Nephron (organoid): ENCODE results near the gene ENG.

ENCODE experiments used
- H3K27ac Mint-ChIP-seq, 3 experiments: 2 replicates each; pipeline ENCODE4 v1.8.0; 2020; ENCODE audit warnings: mixed read lengths in 3 of 3, mild to moderate bottlenecking in 2 of 3, moderate library complexity in 1 of 3
- H3K27me3 Mint-ChIP-seq: 2 replicates; pipeline ENCODE4 v1.8.0; 2021; ENCODE audit warnings: low read depth, mild to moderate bottlenecking, moderate library complexity, mixed read lengths
- H3K36me3 Mint-ChIP-seq: 2 replicates; pipeline ENCODE4 v1.8.0; 2020; ENCODE audit warnings: low read depth, mixed read lengths
- H3K4me1 Mint-ChIP-seq: 2 replicates; pipeline ENCODE4 v1.8.0; 2020; ENCODE audit warnings: mixed read lengths
- H3K4me3 Mint-ChIP-seq, 3 experiments: 2 replicates each; pipeline ENCODE4 v1.8.0; 2020; ENCODE audit warnings: mild to moderate bottlenecking in 3 of 3, mixed read lengths in 3 of 3, moderate library complexity in 2 of 3
- H3K9me3 Mint-ChIP-seq: 2 replicates; pipeline ENCODE4 v1.8.0; 2020; ENCODE audit warnings: mixed read lengths
- CTCF ChIP-seq, 3 experiments: fragments of 200-600 bp; sonication (generic); IDR thresholded peaks; one replicate each; pipeline ENCODE4 v1.5.0; 2021; ENCODE audit warnings: antibody characterized with exemption in 3 of 3; ENCODE audit not compliant: unreplicated experiment in 3 of 3

The ENG gene

GRCh38 chr9:127867356-127868277 lies 13.2 kb upstream of the ENG start:
- peak overlapping the region in 1 of 3 experiments; percentile 48 for H3K27ac Mint-ChIP-seq
- TF ChIP-seq CTCF (IDR thresholded peaks at IDR 0.05; ENCODE audit: unreplicated experiment in 3 of 3), result no peak
- no peaks in the 10 kb centered on the region for H3K9me3 Mint-ChIP-seq
- H3K4me1 Mint-ChIP-seq, result peaks cover 17% of the 10 kb centered on the region
- no peaks in the 10 kb centered on the region for H3K27me3 Mint-ChIP-seq
- peaks cover 14% of the 10 kb centered on the region for H3K36me3 Mint-ChIP-seq
- no peak overlapping the region for H3K4me3 Mint-ChIP-seq

GRCh38 chr9:127866535-127866934 lies 12.1 kb upstream of the ENG start:
- H3K27me3 Mint-ChIP-seq, result no peaks in the 10 kb centered on the region
- TF ChIP-seq CTCF (IDR thresholded peaks at IDR 0.05; ENCODE audit: unreplicated experiment in 3 of 3), result no peak
- H3K4me3 Mint-ChIP-seq, result no peak overlapping the region
- no peak overlapping the region for H3K27ac Mint-ChIP-seq
- H3K4me1 Mint-ChIP-seq, result peaks cover 17% of the 10 kb centered on the region
- peaks cover 12% of the 10 kb centered on the region for H3K36me3 Mint-ChIP-seq
- H3K9me3 Mint-ChIP-seq, result no peaks in the 10 kb centered on the region

- H3K9me3 Mint-ChIP-seq, result no peaks in the 10 kb centered on the region
- H3K27me3 Mint-ChIP-seq, result peaks cover 5% of the 10 kb centered on the region
- TF ChIP-seq CTCF (IDR thresholded peaks at IDR 0.05; ENCODE audit: unreplicated experiment in 3 of 3), result no peak
- H3K4me3 Mint-ChIP-seq, result no peak overlapping the region
- peaks cover 18% of the 10 kb centered on the region for H3K4me1 Mint-ChIP-seq
- peaks cover 10% of the 10 kb centered on the region for H3K36me3 Mint-ChIP-seq
- peak overlapping the region; percentile 0 to 29 (median 2) for H3K27ac Mint-ChIP-seq
Measured at GRCh38 chr9:127865645-127866464, 11.4 kb upstream of the ENG start.

- TF ChIP-seq CTCF (IDR thresholded peaks at IDR 0.05; ENCODE audit: unreplicated experiment in 3 of 3), result no peak
- Mint-ChIP-seq H3K27me3 (peaks cover 5% of the 10 kb centered on the region), H3K27ac (peak overlapping the region; percentile 21 to 72 (median 60)), H3K9me3 (no peaks in the 10 kb centered on the region), H3K4me1 (peaks cover 31% of the 10 kb centered on the region), H3K36me3 (peaks cover 5% of the 10 kb centered on the region), H3K4me3 (no peak overlapping the region)
Measured at GRCh38 chr9:127863191-127863621, 8.7 kb upstream of the ENG start.

- TF ChIP-seq CTCF (IDR thresholded peaks at IDR 0.05; ENCODE audit: unreplicated experiment in 3 of 3), result no peak
- no peak overlapping the region for H3K4me3 Mint-ChIP-seq
- H3K4me1 Mint-ChIP-seq, result peaks cover 35% of the 10 kb centered on the region
- H3K9me3 Mint-ChIP-seq, result no peaks in the 10 kb centered on the region
- H3K36me3 Mint-ChIP-seq, result peaks cover 5% of the 10 kb centered on the region
- peak overlapping the region; percentile 21 to 72 (median 60) for H3K27ac Mint-ChIP-seq
- H3K27me3 Mint-ChIP-seq, result peaks cover 5% of the 10 kb centered on the region
Measured at GRCh38 chr9:127862075-127863011, 7.9 kb upstream of the ENG start.
